Small intestine (tissue), 7 donors: ENCODE data around the gene ARPC1B. TPM values are rescaled to one million over a fixed set of nuclear protein-coding genes. Genes with fewer than 3 reads are reported as not detected.

Source experiments
- DNase-seq, 2 donors: peaks; one replicate each; pipeline versions ENCODE4 v3.0.0 to v3.0.0-alpha.2; 2013
- FAIRE-seq: peaks from 2 replicates; lab custom pipeline; 2012; peaks lifted over from hg19 to GRCh38; lab: Jason Lieb, UNC
- H3K27ac ChIP-seq, 3 donors: one replicate each; pipeline ENCODE4 v1.5.1; 2013; ENCODE audit warnings: low read length in 2 of 3, mild to moderate bottlenecking in 2 of 3, control low read depth in 1 of 3, inconsistent platforms in 1 of 3, low read depth in 1 of 3, moderate library complexity in 1 of 3
- H3K27me3 ChIP-seq, 3 donors: one replicate each; pipeline ENCODE4 v1.6.1; 2013; ENCODE audit warnings: low read length in 3 of 3, inconsistent platforms in 1 of 3; ENCODE audit not compliant: control insufficient read depth in 3 of 3, insufficient read depth in 3 of 3
- H3K36me3 ChIP-seq, 3 donors: one replicate each; pipeline ENCODE4 v1.6.1; 2013; ENCODE audit warnings: low read length in 3 of 3, inconsistent platforms in 1 of 3, low read depth in 1 of 3, mild to moderate bottlenecking in 1 of 3, moderate library complexity in 1 of 3; ENCODE audit not compliant: control insufficient read depth in 3 of 3, insufficient read depth in 2 of 3
- H3K4me1 ChIP-seq, 3 donors: one replicate each; pipeline ENCODE4 v1.6.1; 2013; ENCODE audit warnings: low read length in 2 of 3, inconsistent platforms in 1 of 3, low read depth in 1 of 3, mild to moderate bottlenecking in 1 of 3, moderate library complexity in 1 of 3; ENCODE audit not compliant: control insufficient read depth in 3 of 3, insufficient read depth in 2 of 3
- H3K4me3 ChIP-seq, 3 donors: one replicate each; pipeline ENCODE4 v1.5.1; 2013; ENCODE audit warnings: low read length in 3 of 3, control low read depth in 1 of 3, inconsistent platforms in 1 of 3, low read depth in 1 of 3, mild to moderate bottlenecking in 1 of 3, moderate library complexity in 1 of 3
- H3K9me3 ChIP-seq, 2 donors: one replicate each; pipeline ENCODE4 v1.6.1; 2013; ENCODE audit warnings: low read depth in 1 of 2, low read length in 1 of 2; ENCODE audit not compliant: control insufficient read depth in 2 of 2, insufficient read depth in 1 of 2
- WGBS, 3 donors: extraction: QIAGEN DNeasy Blood & Tissue Kit; methylation state at CpG; one replicate each; pipeline ENCODE4 v1.1.7; 2013; 5-methylcytosine and 5-hydroxymethylcytosine counted together
- polyA plus RNA-seq, 4 donors: library from polyadenylated mRNA; stranded (reverse) in 3 of 4; unstranded in 1 of 4; fragments of 200-250 nt in 3 of 4; fragments of 120-200 nt in 1 of 4; gene quantifications; one replicate each; pipeline versions ENCODE4 v1.2.1 to v1.2.3, GENCODE V29; 2013
- donor health status: healthy with polysubstance abuse.
- donor health status: control.
- donor health status: control.
- donor health status: Bipolar disorder and iron deficiency.
- donor health status: healthy.

Gene ARPC1B
- polyA plus RNA-seq, 4 donors: 77.9 to 358 (median 316) TPM

- no peaks in the 10 kb centered on the region for H3K27me3 ChIP-seq
- no peak overlapping the region for H3K27ac ChIP-seq
- DNase-seq (no peak), FAIRE-seq (no peak)
- peaks cover 5 to 11% (median 7%) of the 10 kb centered on the region in 3 donors for H3K4me1 ChIP-seq
- peaks cover 4 to 59% (median 12%) of the 10 kb centered on the region in 3 donors for H3K36me3 ChIP-seq
- H3K9me3 ChIP-seq: no peaks in the 10 kb centered on the region
- WGBS, 3 donors: 82 to 86% (median 85%) methylated on average over 18 of the region's 18 CpGs
- H3K4me3 ChIP-seq: no peak overlapping the region
Observed at GRCh38 chr7:99404235-99404976, 29.9 kb downstream of the ARPC1B start.

GRCh38 chr7:99404977-99405320, 30.4 kb downstream of the ARPC1B start:
- no peak for DNase-seq
- Histone ChIP-seq H3K27ac (no peak overlapping the region), H3K27me3 (no peaks in the 10 kb centered on the region), H3K9me3 (no peaks in the 10 kb centered on the region), H3K4me3 (no peak overlapping the region), H3K4me1 (peaks cover 5 to 14% (median 11%) of the 10 kb centered on the region in 3 donors), H3K36me3 (peaks cover 4 to 53% (median 11%) of the 10 kb centered on the region in 3 donors)
- FAIRE-seq: no peak
- 93 to 94% (median 93%) methylated on average over 10 of the region's 10 CpGs for WGBS, 3 donors

GRCh38 chr7:99406557-99406956, 32.0 kb downstream of the ARPC1B start:
- Histone ChIP-seq H3K4me3 (no peak overlapping the region), H3K4me1 (peaks cover 5 to 17% (median 13%) of the 10 kb centered on the region in 3 donors), H3K27ac (no peak overlapping the region), H3K9me3 (no peaks in the 10 kb centered on the region), H3K27me3 (no peaks in the 10 kb centered on the region), H3K36me3 (peaks cover 10 to 48% (median 11%) of the 10 kb centered on the region in 3 donors)
- FAIRE-seq (no peak), DNase-seq (no peak)
- WGBS, 3 donors: 22 to 51% (median 29%) methylated on average over 1 of the region's 1 CpG

- FAIRE-seq (no peak), DNase-seq (peak; percentile 45 to 66)
- Histone ChIP-seq H3K36me3 (peaks cover 8 to 45% (median 15%) of the 10 kb centered on the region in 3 donors), H3K4me3 (peak overlapping the region; percentile 79 to 88 (median 87)), H3K27me3 (no peaks in the 10 kb centered on the region), H3K9me3 (no peaks in the 10 kb centered on the region), H3K27ac (peak overlapping the region; percentile 74 to 99 (median 98)), H3K4me1 (peaks cover 5 to 17% (median 13%) of the 10 kb centered on the region in 3 donors)
- WGBS, 3 donors: 0 to 2% (median 0%) methylated on average over 28 of the region's 28 CpGs
Observed at GRCh38 chr7:99407872-99408378, 33.4 kb downstream of the ARPC1B start.

- WGBS, 3 donors: 0% methylated on average over 44 to 72 of the region's 72 CpGs
Observed at GRCh38 chr7:99408379-99409191, 34.1 kb downstream of the ARPC1B start, which contains the start of the genes BUD31 and PDAP1. TSS of gene BUD31 (plus strand) at chr7:99408969. CDS start at chr7:99411093, 2,124 bp downstream. TSS of gene PDAP1 (minus strand) at chr7:99408597. CDS start at chr7:99408548, 49 bp downstream.

GRCh38 chr7:99409192-99409572, 34.7 kb downstream of the ARPC1B start:
- DNase-seq: no peak
- H3K4me3 ChIP-seq: peak overlapping the region; percentile 79 to 88 (median 87)
- no peaks in the 10 kb centered on the region for H3K27me3 ChIP-seq
- peaks cover 5 to 17% (median 13%) of the 10 kb centered on the region in 3 donors for H3K4me1 ChIP-seq
- WGBS, 3 donors: 0% methylated on average over 18 of the region's 18 CpGs
- H3K36me3 ChIP-seq: peaks cover 9 to 46% (median 12%) of the 10 kb centered on the region in 3 donors
- H3K27ac ChIP-seq: peak overlapping the region; percentile 59 to 99 (median 98)
- H3K9me3 ChIP-seq: no peaks in the 10 kb centered on the region
- no peak for FAIRE-seq

More at GRCh38 chr7:99408379-99409191, 34.1 kb downstream of the ARPC1B start, which contains the start of the genes BUD31 and PDAP1:
- H3K27me3 ChIP-seq: no peaks in the 10 kb centered on the region
- peak within 1 kb of the TSS; percentile 79 to 88 (median 87) for H3K4me3 ChIP-seq
- H3K36me3 ChIP-seq: peaks cover 7 to 47% (median 12%) of the 10 kb centered on the region in 3 donors
- no peak for FAIRE-seq
- peaks cover 5 to 17% (median 13%) of the 10 kb centered on the region in 3 donors for H3K4me1 ChIP-seq
- peak; percentile 95 to 98 for DNase-seq
- H3K9me3 ChIP-seq: no peaks in the 10 kb centered on the region
- peak within 1 kb of the TSS; percentile 74 to 99 (median 98) for H3K27ac ChIP-seq

GRCh38 chr7:99409806-99410205, 35.3 kb downstream of the ARPC1B start:
- Histone ChIP-seq H3K36me3 (peaks cover 12 to 46% (median 13%) of the 10 kb centered on the region in 3 donors), H3K9me3 (peaks cover 0 to 3% of the 10 kb centered on the region in 2 donors), H3K4me3 (peak overlapping the region; percentile 79 to 88 (median 87)), H3K4me1 (peaks cover 5 to 17% (median 13%) of the 10 kb centered on the region in 3 donors), H3K27me3 (no peaks in the 10 kb centered on the region), H3K27ac (peak overlapping the region in 2 of 3 donors; percentile 19 to 99)
- no peak for FAIRE-seq
- DNase-seq: peak in 1 of 2 donors; percentile 20
- WGBS, 3 donors: 25 to 42% (median 27%) methylated on average over 3 of the region's 3 CpGs

GRCh38 chr7:99410635-99411034, 36.1 kb downstream of the ARPC1B start:
- Histone ChIP-seq H3K4me3 (no peak overlapping the region), H3K27me3 (no peaks in the 10 kb centered on the region), H3K4me1 (peaks cover 5 to 17% (median 13%) of the 10 kb centered on the region in 3 donors), H3K27ac (no peak overlapping the region), H3K9me3 (peaks cover 0 to 10% of the 10 kb centered on the region in 2 donors), H3K36me3 (peaks cover 12 to 46% (median 13%) of the 10 kb centered on the region in 3 donors)
- DNase-seq (no peak), FAIRE-seq (no peak)
- 93 to 98% (median 96%) methylated on average over 2 of the region's 2 CpGs for WGBS, 3 donors
